Measurements from ENCODE around the gene G6PC2. TPM values are rescaled to one million over a fixed set of nuclear protein-coding genes. Genes with fewer than 3 reads are reported as not detected.
"Not testable (repeated sequence)": the region's sequence is repeated elsewhere in the genome, so short reads cannot be mapped to it uniquely, and the experiment has no call there.

G6PC2 gene
- total RNA-seq, 4 donors from 2014 or later, result not detected

GRCh38 chr2:168926621-168927386, 25.7 kb downstream of the G6PC2 start:
- intact Hi-C loops (cut with DNase I), result loop anchor here (10.0 kb wide), 1 partner anchor 152 kb away; no protein-coding TSS in a partner anchor
- Histone ChIP-seq H3K36me3 (no peaks in the 10 kb centered on the region), H3K9me3 (no peaks in the 10 kb centered on the region), H3K27ac (no peak overlapping the region), H3K4me3 (no peak overlapping the region), H3K27me3 (peaks cover 0 to 9% (median 0%) of the 10 kb centered on the region in 4 donors), H3K4me1 (no peaks in the 10 kb centered on the region)
- no peak for TF ChIP-seq CTCF (IDR thresholded peaks at IDR 0.05)
- no peak for TF ChIP-seq POLR2A (IDR thresholded peaks at IDR 0.05)
- no peak for DNase-seq
- 51 to 87% methylated on average over 3 of the region's 3 CpGs for WGBS, 2 donors

- DNase-seq, result no peak
These were observed 27.2 kb downstream of the G6PC2 start for GRCh38 chr2:168928113-168928831.

GRCh38 chr2:168929031-168929430, 27.9 kb downstream of the G6PC2 start:
- Histone ChIP-seq H3K4me3 (no peak overlapping the region), H3K9me3 (no peaks in the 10 kb centered on the region), H3K27ac (no peak overlapping the region), H3K36me3 (no peaks in the 10 kb centered on the region), H3K4me1 (no peaks in the 10 kb centered on the region), H3K27me3 (peaks cover 0 to 4% (median 0%) of the 10 kb centered on the region in 4 donors)
- WGBS, 2 donors, result 58 to 63% methylated on average over 3 of the region's 3 CpGs
- intact Hi-C loops (cut with DNase I), result loop anchor here (10.0 kb wide), 1 partner anchor 154 kb away; no protein-coding TSS in a partner anchor
- no peak for DNase-seq
- TF ChIP-seq POLR2A (IDR thresholded peaks at IDR 0.05) (no peak), CTCF (IDR thresholded peaks at IDR 0.05) (no peak)

More at GRCh38 chr2:168928113-168928831, 27.2 kb downstream of the G6PC2 start:
- H3K27ac ChIP-seq, result no peak overlapping the region
- H3K4me3 ChIP-seq, result no peak overlapping the region
- no peak for TF ChIP-seq POLR2A (IDR thresholded peaks at IDR 0.05)
- no peak for TF ChIP-seq CTCF (IDR thresholded peaks at IDR 0.05)
- intact Hi-C loops (cut with DNase I), result loop anchor here (10.0 kb wide), 1 partner anchor 153 kb away; no protein-coding TSS in a partner anchor
- no peaks in the 10 kb centered on the region for H3K36me3 ChIP-seq
- H3K9me3 ChIP-seq, result no peaks in the 10 kb centered on the region
- H3K27me3 ChIP-seq, result peaks cover 0 to 4% (median 0%) of the 10 kb centered on the region in 4 donors
- H3K4me1 ChIP-seq, result no peaks in the 10 kb centered on the region
- 84 to 95% methylated on average over 3 of the region's 3 CpGs for WGBS, 2 donors

- no peak for DNase-seq
- Histone ChIP-seq H3K4me3 (no peak overlapping the region), H3K27me3 (peaks cover 0 to 4% (median 0%) of the 10 kb centered on the region in 4 donors), H3K36me3 (no peaks in the 10 kb centered on the region), H3K27ac (no peak overlapping the region), H3K9me3 (no peaks in the 10 kb centered on the region), H3K4me1 (peaks cover 0 to 3% (median 0%) of the 10 kb centered on the region in 3 donors)
- TF ChIP-seq CTCF (IDR thresholded peaks at IDR 0.05), result no peak
- TF ChIP-seq POLR2A (IDR thresholded peaks at IDR 0.05), result no peak
- intact Hi-C loops (cut with DNase I), result no loop called here
- 81 to 89% methylated on average over 1 of the region's 1 CpG for WGBS, 2 donors
These were observed 29.2 kb downstream of the G6PC2 start for GRCh38 chr2:168930242-168930641.

- H3K27ac ChIP-seq; H3K9me3 ChIP-seq; DNase-seq; intact Hi-C loops (cut with DNase I); H3K4me3 ChIP-seq; H3K27me3 ChIP-seq; H3K4me1 ChIP-seq; H3K36me3 ChIP-seq: not testable (repeated sequence)
- WGBS, 2 donors, result 91 to 94% methylated on average over 3 to 4 of the region's 4 CpGs
These were observed 31.1 kb downstream of the G6PC2 start for GRCh38 chr2:168932174-168932573.
